Heart left ventricle (tissue), 13 donors: ENCODE data around the gene RAD51B.

Source experiments
- CTCF ChIP-seq, 12 donors: fragments of 200-600 bp; sonication (generic) in 4 of 12; IDR thresholded peaks; one replicate each; pipeline versions ENCODE4 v1.5.0 to v1.8.0; 2018 to 2022; ENCODE audit warnings: antibody characterized with exemption in 12 of 12, mild to moderate bottlenecking in 5 of 12
- POLR2A ChIP-seq, 2 donors: fragments of 450-650 bp; IDR thresholded peaks; one replicate each; pipeline ENCODE4 v1.6.1; 2017; ENCODE audit warnings: antibody characterized with exemption in 2 of 2, mild to moderate bottlenecking in 2 of 2, moderate library complexity in 2 of 2
- donor health status: ischemic (EF 13 %, LVEDD 7.1; RV severe dilation, severe dysfunction).
- donor health status: DM: no; HTN: yes; CAD: no.
- donor health status: DM: no; HTN: no; CAD: no.
- donor health status: ischemic (EF 25% LVEDD 6.9; RV normal size, moderate dysfunction).
- donor health status: ischemic (EF 25% LVEDD 5.7; RV mildly dilated, moderate dysfunction).
- donor health status: ischemic (EF 35%, LVEDD 5.7; RV mildly dilated, moderate dysfunction).
- donor health status: nonischemic (EF 11% LVEDD 7.7; RV severe dilation, severe dysfunction).
- donor health status: DM: yes; HTN: yes; CAD: no.
- donor health status: PGD.
- donor health status: ischemic (EF 29% LVEDD 5.4; RV normal size, mild dysfunction).
- donor health status: nonischemic (EF 23%, LVEDD 6.1; RV moderate dilation, normal function).

DNA sequence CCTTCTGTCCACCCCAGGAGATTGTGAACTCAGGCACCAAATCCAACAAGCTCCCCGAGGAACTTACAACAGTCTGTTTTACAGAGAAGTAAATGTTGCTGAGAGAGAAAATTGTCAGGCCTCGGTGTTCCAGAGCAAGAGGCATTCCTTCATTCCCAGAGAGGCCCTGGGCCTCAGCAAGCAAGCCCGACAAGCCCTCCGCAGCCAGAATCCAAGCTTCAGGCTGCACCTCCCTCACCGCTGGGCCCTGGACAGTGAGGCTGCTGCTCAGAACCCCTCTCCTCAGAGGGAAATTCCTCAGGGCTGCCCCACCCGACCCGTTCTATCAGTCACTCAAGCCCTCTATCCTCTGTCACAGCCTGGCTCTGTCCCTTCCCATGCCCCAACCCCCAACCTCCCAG, 916.9 kb downstream of the RAD51B start:
- no peak for TF ChIP-seq POLR2A (IDR thresholded peaks at IDR 0.05)
- TF ChIP-seq CTCF (IDR thresholded peaks at IDR 0.05), result no peak
